Measurements from ENCODE around the gene FAM3D. TPM values are rescaled to one million over a fixed set of nuclear protein-coding genes. Genes with fewer than 3 reads are reported as not detected.

The FAM3D gene
- total and polyA plus RNA-seq, 2 of the 8 experiments (the other 6 are each of a cell fraction or from before 2014, with no cell fraction given), result not detected

GRCh38 chr3:58661836-58662420 is 4.6 kb downstream of the FAM3D start:
- ChIA-PET POLR2A (ENCODE audit: partially characterized antibody) (no interaction called here), CTCF (ENCODE audit: partially characterized antibody) (interaction anchor here (0.8 to 4.7 kb wide), 4 partner anchors 9 to 94 kb away, joined by 3 to 66 read pairs (median 4); no protein-coding TSS in a partner anchor)
- Histone ChIP-seq H2BK12ac (ENCODE audit: low read depth, low read length) (no peak overlapping the region), H3K23ac (ENCODE audit: insufficient read length) (no peak overlapping the region), H2BK120ac (replicated peaks; ENCODE audit: low read depth, low read length) (no peak overlapping the region), H3K9ac (replicated peaks in 1 of 4; ENCODE audit: extremely low read depth in 1 of 4, low read depth in 3 of 4, low read length in 3 of 4) (no peak overlapping the region), H3K56ac (replicated peaks; ENCODE audit: insufficient read length, low read depth, low read length) (no peak overlapping the region), H2BK15ac (ENCODE audit: low read length) (no peak overlapping the region), H4K20me1 (replicated peaks in 1 of 2; ENCODE audit: control insufficient read depth in 1 of 2, insufficient read depth in 2 of 2, low read length in 2 of 2) (no peaks in the 10 kb centered on the region), H3K4ac (replicated peaks; ENCODE audit: insufficient read length, low read depth, low read length) (no peak overlapping the region), H2AFZ (ENCODE audit: low read length) (no peak overlapping the region), H2BK20ac (ENCODE audit: low read length) (no peak overlapping the region), H3K27ac (ENCODE audit: low read depth, low read length) (no peak overlapping the region), H2BK5ac (ENCODE audit: low read depth, low read length) (no peak overlapping the region), H2AK5ac (ENCODE audit: low read depth, low read length) (no peak overlapping the region), H3K14ac (ENCODE audit: insufficient read length) (no peak overlapping the region), H3K36me3 (ENCODE audit: control insufficient read depth in 2 of 4, insufficient read depth in 4 of 4, low read length in 3 of 4) (no peaks in the 10 kb centered on the region), H3K9me3 (ENCODE audit: insufficient read depth in 2 of 2, low read depth in 1 of 2, low read length in 1 of 2) (no peaks in the 10 kb centered on the region), H3K79me2 (ENCODE audit: control insufficient read depth in 1 of 2, insufficient read depth in 2 of 2, low read length in 2 of 2) (no peaks in the 10 kb centered on the region), H3K4me1 (replicated peaks in 1 of 4; ENCODE audit: control insufficient read depth in 3 of 4, insufficient read depth in 4 of 4, low read length in 3 of 4) (no peaks in the 10 kb centered on the region), H4K91ac (replicated peaks; ENCODE audit: insufficient read length, low read length) (no peak overlapping the region), H3K27me3 (replicated peaks in 1 of 4; ENCODE audit: control insufficient read depth in 3 of 4, extremely low read depth in 1 of 4, insufficient read depth in 3 of 4, low read length in 3 of 4) (no peaks in the 10 kb centered on the region), H3K79me1 (ENCODE audit: low read depth, low read length) (no peaks in the 10 kb centered on the region), H3K4me3 (ENCODE audit: extremely low read depth in 1 of 4, insufficient read depth in 2 of 4, low read depth in 3 of 4, low read length in 4 of 4) (no peak overlapping the region), H4K8ac (ENCODE audit: extremely low read depth, insufficient read depth, low read length) (no peak overlapping the region), H3K23me2 (ENCODE audit: low read depth, low read length) (no peaks in the 10 kb centered on the region), H3K18ac (ENCODE audit: extremely low read depth, low read length) (no peak overlapping the region), H4K5ac (ENCODE audit: insufficient read length, low read depth, low read length) (no peak overlapping the region), H3K4me2 (ENCODE audit: insufficient read depth in 1 of 2, low read depth in 2 of 2, low read length in 2 of 2) (no peak overlapping the region)
- DNase-seq (ENCODE audit: low read depth in 1 of 2, low spot score in 2 of 2) (no peak), FAIRE-seq (no peak)
- WGBS, 2 experiments (ENCODE audit: extremely low coverage in 1 of 2, insufficient coverage in 1 of 2, insufficient read length in 1 of 2, insufficient replicate concordance in 2 of 2, low coverage in 1 of 2, low lambda C conversion rate in 2 of 2, missing lambda C conversion rate in 1 of 2), result 82% methylated on average over 6 of the region's 6 CpGs; no CpG with 5 or more reads in 1 of the 2 experiments
- TF ChIP-seq HDAC2 (IDR thresholded peaks at IDR 0.05; ENCODE audit: borderline replicate concordance in 1 of 2, low read depth in 2 of 2, low read length in 2 of 2), result no peak
- TF ChIP-seq RAD21 (IDR thresholded peaks at IDR 0.05 in 1 of 2, conservative IDR thresholded peaks at IDR 0.05 in 1 of 2; ENCODE audit: low read depth in 2 of 2, low read length in 2 of 2), result no peak
- no peak for TF ChIP-seq ZNF274 (IDR thresholded peaks at IDR 0.05; ENCODE audit: borderline replicate concordance, extremely low read depth, low read length)
- TF ChIP-seq TEAD4 (IDR thresholded peaks at IDR 0.05; ENCODE audit: low read depth, low read length), result no peak
- no peak for TF ChIP-seq KDM5A (IDR thresholded peaks at IDR 0.05; ENCODE audit: low read length)
- no peak for TF ChIP-seq SIN3A (conservative IDR thresholded peaks at IDR 0.05 in 1 of 2, IDR thresholded peaks at IDR 0.05 in 1 of 2; ENCODE audit: low read depth in 1 of 2, low read length in 2 of 2)
- no peak for TF ChIP-seq NANOG (IDR thresholded peaks at IDR 0.05; ENCODE audit: insufficient read depth, low read depth, low read length, poor library complexity, severe bottlenecking)
- TF ChIP-seq MAX (IDR thresholded peaks at IDR 0.05), result no peak
- TF ChIP-seq, protein P1, sequence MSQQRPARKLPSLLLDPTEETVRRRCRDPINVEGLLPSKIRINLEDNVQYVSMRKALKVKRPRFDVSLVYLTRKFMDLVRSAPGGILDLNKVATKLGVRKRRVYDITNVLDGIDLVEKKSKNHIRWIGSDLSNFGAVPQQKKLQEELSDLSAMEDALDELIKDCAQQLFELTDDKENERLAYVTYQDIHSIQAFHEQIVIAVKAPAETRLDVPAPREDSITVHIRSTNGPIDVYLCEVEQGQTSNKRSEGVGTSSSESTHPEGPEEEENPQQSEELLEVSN (IDR thresholded peaks at IDR 0.05), result no peak
- no peak for TF ChIP-seq HDAC6 (IDR thresholded peaks at IDR 0.05; ENCODE audit: low read depth, low read length)
- TF ChIP-seq BRCA1 (IDR thresholded peaks at IDR 0.05; ENCODE audit: low read depth, low read length), result no peak
